HEK293T (cell line): Measurements from ENCODE around the gene KCNH4.

Source experiments
- CTCF ChIA-PET: fragments of 350-600 bp; formaldehyde crosslinking; extraction: SDS; loops from one replicate; lab custom pipeline; 2021; ENCODE audit warnings: antibody characterized with exemption, inconsistent platforms; lab: Yijun Ruan, JAX
- POLR2A ChIA-PET: fragments of 350-600 bp; formaldehyde crosslinking; extraction: SDS; loops from one replicate; lab custom pipeline; 2020; ENCODE audit warnings: antibody characterized with exemption, inconsistent platforms; lab: Yijun Ruan, JAX
- DNase-seq: peaks from one replicate; pipeline ENCODE4 v3.0.0; 2012; ENCODE audit warnings: mixed read lengths; ENCODE audit errors: extremely low spot score
- ARNT ChIP-seq: fragments of 450-650 bp; IDR thresholded peaks from 2 replicates; pipeline ENCODE4 v1.6.1; 2017; ENCODE audit warnings: mild to moderate bottlenecking
- BHLHE40 ChIP-seq: fragments of 450-650 bp; IDR thresholded peaks from 2 replicates; pipeline ENCODE4 v1.6.1; 2016; ENCODE audit warnings: mild to moderate bottlenecking, moderate library complexity, borderline replicate concordance
- CTBP1 ChIP-seq: fragments of 450-650 bp; IDR thresholded peaks from 2 replicates; pipeline ENCODE4 v1.6.1; 2016; ENCODE audit warnings: borderline replicate concordance
- ELF4 ChIP-seq: fragments of 450-650 bp; IDR thresholded peaks from 2 replicates; pipeline ENCODE4 v1.6.1; 2017; ENCODE audit warnings: antibody characterized with exemption
- FOXA1 ChIP-seq: fragments of 450-650 bp; IDR thresholded peaks from 2 replicates; pipeline ENCODE4 v1.6.1; 2016; ENCODE audit warnings: mild to moderate bottlenecking
- FOXK2 ChIP-seq: fragments of 450-650 bp; IDR thresholded peaks from 2 replicates; pipeline ENCODE4 v1.6.1; 2016; ENCODE audit warnings: mild to moderate bottlenecking
- FOXM1 ChIP-seq: fragments of 450-650 bp; IDR thresholded peaks from 2 replicates; pipeline ENCODE4 v1.6.1; 2017; ENCODE audit warnings: mild to moderate bottlenecking, borderline replicate concordance
- HDGF ChIP-seq: fragments of 450-650 bp; IDR thresholded peaks from 2 replicates; pipeline ENCODE4 v1.6.1; 2017; ENCODE audit warnings: antibody characterized with exemption, borderline replicate concordance
- L3MBTL2 ChIP-seq: fragments of 450-650 bp; conservative IDR thresholded peaks from 2 replicates; pipeline ENCODE4 v1.6.1; 2016; ENCODE audit warnings: mild to moderate bottlenecking
- LEF1 ChIP-seq: fragments of 450-650 bp; IDR thresholded peaks from 2 replicates; pipeline ENCODE4 v1.6.1; 2017; ENCODE audit warnings: mild to moderate bottlenecking, borderline replicate concordance
- NFRKB ChIP-seq: fragments of 450-650 bp; IDR thresholded peaks from 2 replicates; pipeline ENCODE4 v1.6.1; 2016; ENCODE audit warnings: mild to moderate bottlenecking, moderate library complexity
- SP1 ChIP-seq: fragments of 450-650 bp; IDR thresholded peaks from 2 replicates; pipeline ENCODE4 v1.6.1; 2017
- SUZ12 ChIP-seq: fragments of 450-650 bp; IDR thresholded peaks from 2 replicates; pipeline ENCODE4 v1.6.1; 2016; ENCODE audit warnings: mild to moderate bottlenecking
- TARDBP ChIP-seq: fragments of 450-650 bp; IDR thresholded peaks from 2 replicates; pipeline ENCODE4 v1.6.1; 2016
- ZNF384 ChIP-seq: fragments of 450-650 bp; IDR thresholded peaks from 2 replicates; pipeline ENCODE4 v1.6.1; 2016
- TF ChIP-seq, protein P1 (sequence below): fragments of 450-650 bp; IDR thresholded peaks from 2 replicates; pipeline ENCODE4 v1.6.1; 2016

KCNH4 gene

DNA sequence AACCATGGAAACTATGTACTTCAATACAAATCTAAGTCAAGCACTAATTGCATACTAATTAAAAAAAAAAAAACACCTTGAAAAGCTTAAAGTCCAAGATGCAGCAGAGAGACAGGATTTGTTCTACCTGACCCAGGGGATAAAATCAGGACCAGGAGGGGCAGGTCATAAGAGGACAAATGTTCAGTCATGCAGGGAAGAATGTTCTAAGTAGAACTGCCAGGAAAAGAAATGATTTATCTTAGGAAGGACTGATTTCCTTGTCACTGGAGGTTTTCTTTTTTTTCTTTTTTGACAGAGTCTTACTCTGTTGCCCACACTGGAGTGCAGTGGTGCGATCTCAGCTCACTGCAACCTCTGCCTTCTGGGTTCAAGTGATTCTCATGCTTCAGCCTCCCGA lies 22.4 kb upstream of the KCNH4 start:
- ChIA-PET POLR2A (no interaction called here), CTCF (no interaction called here)
- TF ChIP-seq, protein P1, sequence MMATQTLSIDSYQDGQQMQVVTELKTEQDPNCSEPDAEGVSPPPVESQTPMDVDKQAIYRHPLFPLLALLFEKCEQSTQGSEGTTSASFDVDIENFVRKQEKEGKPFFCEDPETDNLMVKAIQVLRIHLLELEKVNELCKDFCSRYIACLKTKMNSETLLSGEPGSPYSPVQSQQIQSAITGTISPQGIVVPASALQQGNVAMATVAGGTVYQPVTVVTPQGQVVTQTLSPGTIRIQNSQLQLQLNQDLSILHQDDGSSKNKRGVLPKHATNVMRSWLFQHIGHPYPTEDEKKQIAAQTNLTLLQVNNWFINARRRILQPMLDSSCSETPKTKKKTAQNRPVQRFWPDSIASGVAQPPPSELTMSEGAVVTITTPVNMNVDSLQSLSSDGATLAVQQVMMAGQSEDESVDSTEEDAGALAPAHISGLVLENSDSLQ: no peak
- no peak for TF ChIP-seq ELF4
- no peak for TF ChIP-seq FOXK2
- no peak for TF ChIP-seq ARNT
- TF ChIP-seq SP1: no peak
- no peak for TF ChIP-seq LEF1
- DNase-seq: no peak

- DNase-seq: no peak
- ChIA-PET POLR2A (no interaction called here), CTCF (no interaction called here)
- no peak for TF ChIP-seq ZNF384
- no peak for TF ChIP-seq ELF4
Measured at GRCh38 chr17:42202696-42203095, 21.8 kb upstream of the KCNH4 start.

- ChIA-PET POLR2A (no interaction called here), CTCF (interaction anchor here (0.6 kb wide), 1 partner anchor 20 kb away, joined by 3 read pairs; no protein-coding TSS in a partner anchor)
- DNase-seq: no peak
- TF ChIP-seq BHLHE40: no peak
- no peak for TF ChIP-seq ELF4
- no peak for TF ChIP-seq TARDBP
- no peak for TF ChIP-seq L3MBTL2
- no peak for TF ChIP-seq HDGF
- no peak for TF ChIP-seq NFRKB
- no peak for TF ChIP-seq FOXK2
- TF ChIP-seq, protein P1: no peak
- TF ChIP-seq FOXA1: no peak
Measured at GRCh38 chr17:42202159-42202558, 21.2 kb upstream of the KCNH4 start.

- CTCF ChIA-PET: interaction anchor here (0.6 kb wide), 1 partner anchor 21 kb away, joined by 3 read pairs; no protein-coding TSS in a partner anchor
- TF ChIP-seq BHLHE40: no peak
- TF ChIP-seq L3MBTL2: no peak
- TF ChIP-seq SUZ12: no peak
- no peak for TF ChIP-seq ZNF384
- no peak for TF ChIP-seq HDGF
- no peak for TF ChIP-seq TARDBP
- no peak for TF ChIP-seq FOXK2
- TF ChIP-seq, protein P1: no peak
- no peak for TF ChIP-seq ARNT
- TF ChIP-seq SP1: no peak
- POLR2A ChIA-PET: no interaction called here
- DNase-seq: no peak
Measured at GRCh38 chr17:42201458-42201772, 20.5 kb upstream of the KCNH4 start.

DNA sequence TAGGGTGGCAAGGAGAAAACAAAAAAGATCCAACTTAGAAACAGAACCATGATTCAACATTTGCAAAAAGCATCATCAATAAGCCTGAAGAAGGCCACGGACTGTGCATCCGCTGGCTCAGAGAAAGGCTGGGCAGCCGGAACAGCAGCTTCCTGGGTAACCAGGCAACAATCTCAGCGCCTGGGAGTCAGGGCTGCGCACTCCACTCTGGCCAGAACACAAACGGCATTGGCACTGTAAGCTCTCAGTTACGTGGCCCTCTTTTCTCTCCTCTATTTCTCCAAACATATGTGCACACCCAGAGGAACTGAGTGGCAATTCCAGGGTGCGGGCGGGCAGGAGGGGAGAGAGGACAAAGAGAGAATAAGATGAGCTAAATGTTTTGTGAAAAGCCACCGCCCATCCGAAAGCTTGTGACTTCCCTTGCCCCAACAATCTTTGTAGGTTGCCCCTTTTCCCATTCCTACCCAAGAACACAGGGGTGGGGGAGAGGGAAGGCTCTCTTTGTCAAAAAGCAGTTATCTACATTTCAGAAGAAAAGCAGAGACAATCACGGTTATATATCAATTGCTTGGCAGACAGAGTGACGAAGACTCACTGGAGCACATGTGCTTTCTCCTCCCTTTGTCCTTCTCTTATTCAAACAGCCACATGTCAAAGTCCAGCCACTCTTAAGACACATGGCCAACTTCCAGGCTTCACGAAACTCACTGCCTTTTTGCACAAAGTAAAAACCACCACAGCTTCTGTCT lies 19.9 kb upstream of the KCNH4 start:
- DNase-seq: no peak
- TF ChIP-seq, protein P1: no peak
- no peak for TF ChIP-seq CTBP1
- no peak for TF ChIP-seq SP1
- no peak for TF ChIP-seq SUZ12
- TF ChIP-seq FOXM1: no peak
- TF ChIP-seq FOXK2: no peak
- TF ChIP-seq ELF4: no peak
- TF ChIP-seq BHLHE40: no peak
- no peak for TF ChIP-seq TARDBP
- no peak for TF ChIP-seq L3MBTL2
- TF ChIP-seq HDGF: no peak
- no peak for TF ChIP-seq LEF1
- TF ChIP-seq FOXA1: no peak
- TF ChIP-seq ZNF384: no peak
- no peak for TF ChIP-seq NFRKB
- ChIA-PET CTCF (no interaction called here), POLR2A (interaction anchor here (0.6 to 1.0 kb wide), 2 partner anchors 9 to 13 kb away, joined by 3 to 4 read pairs; no protein-coding TSS in a partner anchor)

DNA sequence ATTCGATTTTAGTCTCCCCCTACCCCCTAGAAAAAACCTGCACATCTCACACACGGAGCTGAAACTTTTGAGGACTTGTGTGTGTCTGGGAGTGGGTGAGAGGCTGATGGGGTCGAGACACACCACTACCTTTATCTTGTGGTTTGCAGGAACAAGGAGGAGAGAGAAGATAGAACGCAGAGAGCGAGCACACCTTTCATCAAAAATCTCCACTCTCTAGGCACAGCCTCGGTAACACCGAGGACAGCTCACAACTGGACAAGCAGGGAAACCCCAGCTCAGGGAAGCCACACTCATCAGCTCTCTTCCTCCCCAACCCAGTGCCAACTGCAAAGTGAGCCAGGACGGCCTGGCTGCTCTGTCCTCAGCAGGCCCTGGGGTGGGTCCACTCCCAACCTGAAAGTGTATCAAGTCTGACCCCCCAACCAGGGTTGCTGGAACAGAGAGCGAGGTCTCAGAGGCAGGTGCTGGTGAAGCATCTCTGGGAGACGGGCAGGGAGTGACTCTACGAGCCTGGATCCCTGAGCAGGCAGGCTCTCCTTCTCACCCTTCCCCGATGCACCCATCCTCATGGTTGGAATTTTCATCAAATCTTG lies 18.6 kb upstream of the KCNH4 start:
- ChIA-PET POLR2A (interaction anchor here (1.0 kb wide), 1 partner anchor 12 kb away, joined by 3 read pairs; no protein-coding TSS in a partner anchor), CTCF (no interaction called here)
- no peak for TF ChIP-seq BHLHE40
- no peak for TF ChIP-seq LEF1
- TF ChIP-seq, protein P1: no peak
- no peak for TF ChIP-seq SUZ12
- no peak for TF ChIP-seq FOXM1
- TF ChIP-seq NFRKB: no peak
- no peak for TF ChIP-seq ELF4
- no peak for TF ChIP-seq HDGF
- no peak for TF ChIP-seq L3MBTL2
- TF ChIP-seq ARNT: no peak
- TF ChIP-seq CTBP1: no peak
- TF ChIP-seq FOXK2: no peak
- TF ChIP-seq TARDBP: no peak
- no peak for TF ChIP-seq FOXA1
- no peak for TF ChIP-seq ZNF384
- no peak for TF ChIP-seq SP1
- DNase-seq: no peak
